ENCODE results near the gene GCH1.

The GCH1 gene

GRCh38 chr14:54840798-54841197 is 61.8 kb downstream of the GCH1 start:
- Histone ChIP-seq H3K27me3 (ENCODE audit: insufficient read depth, low read length) (no peaks in the 10 kb centered on the region), H3K4me3 (ENCODE audit: low read depth, low read length) (no peak overlapping the region), H3K27ac (ENCODE audit: low read depth, low read length) (no peak overlapping the region), H2AFZ (ENCODE audit: low read length, unreplicated experiment) (no peak overlapping the region), H3K36me3 (ENCODE audit: insufficient read depth, low read length) (no peaks in the 10 kb centered on the region), H3K79me2 (ENCODE audit: control insufficient read depth, insufficient read depth, low read length, unreplicated experiment) (no peaks in the 10 kb centered on the region), H3K4me1 (ENCODE audit: control insufficient read depth, insufficient read depth, low read length, unreplicated experiment) (peaks cover 6% of the 10 kb centered on the region)

- H3K4me3 ChIP-seq (ENCODE audit: low read depth, low read length) = no peak overlapping the region
- H2AFZ ChIP-seq (ENCODE audit: low read length, unreplicated experiment) = no peak overlapping the region
- H3K36me3 ChIP-seq (ENCODE audit: insufficient read depth, low read length) = no peaks in the 10 kb centered on the region
- no peaks in the 10 kb centered on the region for H3K79me2 ChIP-seq (ENCODE audit: control insufficient read depth, insufficient read depth, low read length, unreplicated experiment)
- no peaks in the 10 kb centered on the region for H3K27me3 ChIP-seq (ENCODE audit: insufficient read depth, low read length)
- H3K27ac ChIP-seq (ENCODE audit: low read depth, low read length) = no peak overlapping the region
- peaks cover 6% of the 10 kb centered on the region for H3K4me1 ChIP-seq (ENCODE audit: control insufficient read depth, insufficient read depth, low read length, unreplicated experiment)
These were observed 62.3 kb downstream of the GCH1 start for GRCh38 chr14:54840336-54840735.

- peaks cover 6% of the 10 kb centered on the region for H3K4me1 ChIP-seq (ENCODE audit: control insufficient read depth, insufficient read depth, low read length, unreplicated experiment)
- no peaks in the 10 kb centered on the region for H3K79me2 ChIP-seq (ENCODE audit: control insufficient read depth, insufficient read depth, low read length, unreplicated experiment)
- no peaks in the 10 kb centered on the region for H3K36me3 ChIP-seq (ENCODE audit: insufficient read depth, low read length)
- no peak overlapping the region for H2AFZ ChIP-seq (ENCODE audit: low read length, unreplicated experiment)
- H3K27me3 ChIP-seq (ENCODE audit: insufficient read depth, low read length) = no peaks in the 10 kb centered on the region
- H3K27ac ChIP-seq (ENCODE audit: low read depth, low read length) = no peak overlapping the region
- no peak overlapping the region for H3K4me3 ChIP-seq (ENCODE audit: low read depth, low read length)
These were observed 62.9 kb downstream of the GCH1 start for GRCh38 chr14:54839701-54840119.

- Histone ChIP-seq H2AFZ (ENCODE audit: low read length, unreplicated experiment) (no peak overlapping the region), H3K4me1 (ENCODE audit: control insufficient read depth, insufficient read depth, low read length, unreplicated experiment) (peaks cover 6% of the 10 kb centered on the region), H3K36me3 (ENCODE audit: insufficient read depth, low read length) (no peaks in the 10 kb centered on the region), H3K79me2 (ENCODE audit: control insufficient read depth, insufficient read depth, low read length, unreplicated experiment) (no peaks in the 10 kb centered on the region), H3K27me3 (ENCODE audit: insufficient read depth, low read length) (no peaks in the 10 kb centered on the region), H3K27ac (ENCODE audit: low read depth, low read length) (no peak overlapping the region), H3K4me3 (ENCODE audit: low read depth, low read length) (no peak overlapping the region)
These were observed 63.6 kb downstream of the GCH1 start for GRCh38 chr14:54838931-54839512.

- no peak overlapping the region for H3K27ac ChIP-seq (ENCODE audit: low read depth, low read length)
- peaks cover 4% of the 10 kb centered on the region for H3K27me3 ChIP-seq (ENCODE audit: insufficient read depth, low read length)
- H3K4me3 ChIP-seq (ENCODE audit: low read depth, low read length) = no peak overlapping the region
- no peak overlapping the region for H2AFZ ChIP-seq (ENCODE audit: low read length, unreplicated experiment)
- H3K36me3 ChIP-seq (ENCODE audit: insufficient read depth, low read length) = no peaks in the 10 kb centered on the region
- peaks cover 6% of the 10 kb centered on the region for H3K4me1 ChIP-seq (ENCODE audit: control insufficient read depth, insufficient read depth, low read length, unreplicated experiment)
- no peaks in the 10 kb centered on the region for H3K79me2 ChIP-seq (ENCODE audit: control insufficient read depth, insufficient read depth, low read length, unreplicated experiment)
These were observed 65.0 kb downstream of the GCH1 start for GRCh38 chr14:54837508-54838149.

- peaks cover 13% of the 10 kb centered on the region for H3K27me3 ChIP-seq (ENCODE audit: insufficient read depth, low read length)
- H3K27ac ChIP-seq (ENCODE audit: low read depth, low read length) = no peak overlapping the region
- no peak overlapping the region for H2AFZ ChIP-seq (ENCODE audit: low read length, unreplicated experiment)
- H3K79me2 ChIP-seq (ENCODE audit: control insufficient read depth, insufficient read depth, low read length, unreplicated experiment) = no peaks in the 10 kb centered on the region
- no peak overlapping the region for H3K4me3 ChIP-seq (ENCODE audit: low read depth, low read length)
- H3K36me3 ChIP-seq (ENCODE audit: insufficient read depth, low read length) = no peaks in the 10 kb centered on the region
- peaks cover 6% of the 10 kb centered on the region for H3K4me1 ChIP-seq (ENCODE audit: control insufficient read depth, insufficient read depth, low read length, unreplicated experiment)
These were observed 66.4 kb downstream of the GCH1 start for GRCh38 chr14:54836231-54836630.

- Histone ChIP-seq H2AFZ (ENCODE audit: low read length, unreplicated experiment) (no peak overlapping the region), H3K36me3 (ENCODE audit: insufficient read depth, low read length) (no peaks in the 10 kb centered on the region), H3K79me2 (ENCODE audit: control insufficient read depth, insufficient read depth, low read length, unreplicated experiment) (no peaks in the 10 kb centered on the region), H3K27ac (ENCODE audit: low read depth, low read length) (no peak overlapping the region), H3K4me1 (ENCODE audit: control insufficient read depth, insufficient read depth, low read length, unreplicated experiment) (peaks cover 3% of the 10 kb centered on the region), H3K27me3 (ENCODE audit: insufficient read depth, low read length) (peaks cover 15% of the 10 kb centered on the region), H3K4me3 (ENCODE audit: low read depth, low read length) (no peak overlapping the region)
These were observed 67.9 kb downstream of the GCH1 start for GRCh38 chr14:54834727-54835126.

- Histone ChIP-seq H3K27ac (ENCODE audit: low read depth, low read length) (no peak overlapping the region), H3K27me3 (ENCODE audit: insufficient read depth, low read length) (peaks cover 15% of the 10 kb centered on the region), H3K4me3 (ENCODE audit: low read depth, low read length) (no peak overlapping the region), H3K79me2 (ENCODE audit: control insufficient read depth, insufficient read depth, low read length, unreplicated experiment) (no peaks in the 10 kb centered on the region), H3K4me1 (ENCODE audit: control insufficient read depth, insufficient read depth, low read length, unreplicated experiment) (no peaks in the 10 kb centered on the region), H3K36me3 (ENCODE audit: insufficient read depth, low read length) (no peaks in the 10 kb centered on the region), H2AFZ (ENCODE audit: low read length, unreplicated experiment) (no peak overlapping the region)
These were observed 68.5 kb downstream of the GCH1 start for GRCh38 chr14:54834081-54834480.

- no peaks in the 10 kb centered on the region for H3K79me2 ChIP-seq (ENCODE audit: control insufficient read depth, insufficient read depth, low read length, unreplicated experiment)
- H3K36me3 ChIP-seq (ENCODE audit: insufficient read depth, low read length) = no peaks in the 10 kb centered on the region
- no peaks in the 10 kb centered on the region for H3K4me1 ChIP-seq (ENCODE audit: control insufficient read depth, insufficient read depth, low read length, unreplicated experiment)
- no peak overlapping the region for H3K27ac ChIP-seq (ENCODE audit: low read depth, low read length)
- H3K4me3 ChIP-seq (ENCODE audit: low read depth, low read length) = no peak overlapping the region
- peaks cover 15% of the 10 kb centered on the region for H3K27me3 ChIP-seq (ENCODE audit: insufficient read depth, low read length)
- no peak overlapping the region for H2AFZ ChIP-seq (ENCODE audit: low read length, unreplicated experiment)
These were observed 72.0 kb downstream of the GCH1 start for GRCh38 chr14:54830650-54831049.

GRCh38 chr14:54829486-54830224 is 73.0 kb downstream of the GCH1 start:
- peaks cover 15% of the 10 kb centered on the region for H3K27me3 ChIP-seq (ENCODE audit: insufficient read depth, low read length)
- H3K27ac ChIP-seq (ENCODE audit: low read depth, low read length) = no peak overlapping the region
- H3K4me1 ChIP-seq (ENCODE audit: control insufficient read depth, insufficient read depth, low read length, unreplicated experiment) = no peaks in the 10 kb centered on the region
- no peaks in the 10 kb centered on the region for H3K36me3 ChIP-seq (ENCODE audit: insufficient read depth, low read length)
- H3K4me3 ChIP-seq (ENCODE audit: low read depth, low read length) = no peak overlapping the region
- no peaks in the 10 kb centered on the region for H3K79me2 ChIP-seq (ENCODE audit: control insufficient read depth, insufficient read depth, low read length, unreplicated experiment)
- no peak overlapping the region for H2AFZ ChIP-seq (ENCODE audit: low read length, unreplicated experiment)

- no peak overlapping the region for H3K27ac ChIP-seq (ENCODE audit: low read depth, low read length)
- peaks cover 13% of the 10 kb centered on the region for H3K27me3 ChIP-seq (ENCODE audit: insufficient read depth, low read length)
- H3K36me3 ChIP-seq (ENCODE audit: insufficient read depth, low read length) = no peaks in the 10 kb centered on the region
- no peaks in the 10 kb centered on the region for H3K79me2 ChIP-seq (ENCODE audit: control insufficient read depth, insufficient read depth, low read length, unreplicated experiment)
- H3K4me1 ChIP-seq (ENCODE audit: control insufficient read depth, insufficient read depth, low read length, unreplicated experiment) = no peaks in the 10 kb centered on the region
- no peak overlapping the region for H2AFZ ChIP-seq (ENCODE audit: low read length, unreplicated experiment)
- no peak overlapping the region for H3K4me3 ChIP-seq (ENCODE audit: low read depth, low read length)
These were observed 74.6 kb downstream of the GCH1 start for GRCh38 chr14:54828037-54828436.
